HG02678 (cell line): Measurements from ENCODE around the gene KIF3A.

Source experiments
- ATAC-seq: cut with Tn5 transposase; IDR thresholded peaks from one replicate; pipeline ENCODE4 v1.9.1; 2021; ENCODE audit warnings: mild to moderate bottlenecking, moderate library complexity; ENCODE audit not compliant: unreplicated experiment

The KIF3A gene

DNA sequence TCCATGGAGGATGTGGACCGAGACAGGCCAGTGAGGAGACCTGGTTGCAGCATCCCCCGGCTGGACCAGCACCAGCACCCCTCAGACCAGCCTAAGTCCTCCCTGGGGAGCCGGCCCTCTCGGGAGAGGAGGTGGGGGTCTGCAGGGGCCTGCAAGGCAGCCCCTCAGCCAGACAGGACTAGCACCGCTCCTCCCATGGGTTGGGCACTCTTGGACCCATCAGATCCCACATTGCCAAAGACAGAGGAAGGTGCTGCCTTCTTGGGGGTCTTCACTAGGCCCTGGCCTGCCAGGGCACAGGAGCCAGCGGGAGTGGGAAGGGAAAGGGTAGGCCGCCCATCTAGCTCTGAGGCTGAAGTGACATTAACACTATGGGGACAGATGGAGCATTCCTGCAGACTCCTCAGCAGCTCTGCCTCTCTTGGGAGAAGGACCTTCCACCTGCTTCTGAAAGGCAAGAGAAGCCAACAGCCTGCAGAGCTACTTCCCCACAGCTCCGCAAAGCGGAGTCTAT is 72.6 kb downstream of the KIF3A start:
- no peak for ATAC-seq

DNA sequence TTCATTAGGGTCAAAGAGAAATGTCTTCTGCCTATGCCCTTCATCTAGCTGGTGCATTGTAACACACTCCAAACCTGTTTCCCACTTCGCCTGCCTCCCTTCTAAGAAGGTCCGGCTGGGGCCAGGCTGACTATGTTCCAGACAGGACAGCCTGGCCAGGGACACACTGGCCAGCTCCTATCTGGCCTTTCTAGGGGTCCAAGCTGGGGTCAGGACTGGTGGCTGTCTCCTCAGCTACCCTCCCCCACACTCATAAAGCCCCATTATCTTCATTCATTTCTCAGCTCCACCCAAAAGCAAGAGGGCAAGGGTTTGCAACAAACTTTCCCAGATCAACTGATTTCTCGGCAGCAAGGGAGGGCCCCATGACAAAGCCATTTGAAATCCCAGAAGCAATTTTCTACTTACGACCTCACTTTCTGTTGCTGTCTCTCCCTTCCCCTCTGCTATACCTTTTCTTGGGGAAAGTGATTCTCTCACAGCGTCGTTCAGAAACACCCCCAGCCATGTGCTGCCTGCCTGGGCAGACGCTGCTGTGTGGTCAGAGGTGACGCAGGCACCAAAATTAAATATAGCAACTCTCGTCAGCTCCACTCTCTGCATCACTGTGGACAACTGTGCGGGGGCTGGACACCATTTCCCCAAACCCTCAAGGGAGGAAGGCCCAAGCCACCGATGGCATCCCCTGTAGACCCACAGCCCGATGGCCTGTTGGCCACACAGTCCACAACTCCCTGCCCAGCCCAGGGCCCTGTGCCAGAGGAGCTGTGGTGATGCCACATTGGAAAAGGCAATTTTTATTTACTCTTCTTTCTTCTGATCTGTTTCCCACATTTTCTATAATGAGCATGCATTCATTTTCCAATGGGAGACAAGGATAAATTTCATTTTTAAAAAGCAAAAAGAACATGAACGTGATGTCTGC is 73.3 kb downstream of the KIF3A start:
- peak; percentile 48 for ATAC-seq

- ATAC-seq = peak; percentile 57
Observed at GRCh38 chr5:132662925-132663770, 74.2 kb downstream of the KIF3A start.

DNA sequence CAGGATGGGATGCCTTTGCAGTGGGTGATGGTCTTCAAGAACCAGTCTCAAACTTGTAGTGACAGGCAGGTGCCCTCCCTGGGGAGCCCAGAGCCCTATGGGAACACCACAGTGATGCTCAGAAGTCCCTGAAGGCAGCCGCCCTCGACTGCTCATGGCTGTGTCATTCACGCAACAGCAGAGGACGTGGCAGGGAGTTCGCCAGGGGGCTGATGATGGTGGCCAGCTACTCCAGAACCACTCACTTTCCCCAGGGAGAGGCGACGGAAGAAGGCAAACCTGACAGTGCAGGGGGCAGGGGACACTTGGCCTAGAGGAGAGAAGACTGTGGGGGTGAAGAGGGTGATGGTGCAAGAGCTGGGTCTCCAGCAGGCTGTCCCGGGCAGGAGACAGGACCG is 75.3 kb downstream of the KIF3A start:
- ATAC-seq = no peak

GRCh38 chr5:132661231-132662003 is 75.9 kb downstream of the KIF3A start:
- ATAC-seq = no peak

GRCh38 chr5:132659598-132660493 is 77.5 kb downstream of the KIF3A start:
- no peak for ATAC-seq

- ATAC-seq = no peak
Observed at GRCh38 chr5:132658381-132659302, 78.7 kb downstream of the KIF3A start.

DNA sequence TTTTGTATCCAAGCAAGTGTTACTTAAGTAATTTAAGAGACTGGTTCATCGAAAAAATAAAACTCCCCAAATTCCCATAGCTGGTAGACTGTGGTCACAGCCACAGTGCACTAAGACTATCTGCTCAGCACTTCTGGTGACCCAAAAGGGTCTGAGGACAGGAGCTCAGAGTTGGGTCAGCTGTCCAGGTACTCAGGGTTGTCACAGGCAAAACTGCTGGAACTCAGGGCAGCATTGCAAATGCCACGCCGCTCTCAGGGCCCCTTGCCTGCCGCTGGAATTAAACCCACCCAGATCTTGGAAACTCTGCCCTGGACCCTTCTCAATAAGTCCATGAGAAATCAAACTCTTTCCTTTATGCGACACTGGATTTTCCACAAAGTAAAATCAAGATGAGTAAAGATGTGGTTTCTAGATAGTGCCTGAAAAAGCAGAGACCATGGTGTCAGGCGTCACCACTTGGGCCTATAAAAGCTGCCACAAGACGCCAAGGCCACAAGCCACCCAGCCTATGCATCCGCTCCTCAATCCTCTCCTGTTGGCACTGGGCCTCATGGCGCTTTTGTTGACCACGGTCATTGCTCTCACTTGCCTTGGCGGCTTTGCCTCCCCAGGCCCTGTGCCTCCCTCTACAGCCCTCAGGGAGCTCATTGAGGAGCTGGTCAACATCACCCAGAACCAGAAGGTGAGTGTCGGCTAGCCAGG is 79.5 kb downstream of the KIF3A start, which contains the start of gene IL13:
IL13 (plus strand) TSS at position 498 of the 705 bp plus-strand sequence; CDS start at position 512, 14 bp downstream.
- ATAC-seq = no peak

DNA sequence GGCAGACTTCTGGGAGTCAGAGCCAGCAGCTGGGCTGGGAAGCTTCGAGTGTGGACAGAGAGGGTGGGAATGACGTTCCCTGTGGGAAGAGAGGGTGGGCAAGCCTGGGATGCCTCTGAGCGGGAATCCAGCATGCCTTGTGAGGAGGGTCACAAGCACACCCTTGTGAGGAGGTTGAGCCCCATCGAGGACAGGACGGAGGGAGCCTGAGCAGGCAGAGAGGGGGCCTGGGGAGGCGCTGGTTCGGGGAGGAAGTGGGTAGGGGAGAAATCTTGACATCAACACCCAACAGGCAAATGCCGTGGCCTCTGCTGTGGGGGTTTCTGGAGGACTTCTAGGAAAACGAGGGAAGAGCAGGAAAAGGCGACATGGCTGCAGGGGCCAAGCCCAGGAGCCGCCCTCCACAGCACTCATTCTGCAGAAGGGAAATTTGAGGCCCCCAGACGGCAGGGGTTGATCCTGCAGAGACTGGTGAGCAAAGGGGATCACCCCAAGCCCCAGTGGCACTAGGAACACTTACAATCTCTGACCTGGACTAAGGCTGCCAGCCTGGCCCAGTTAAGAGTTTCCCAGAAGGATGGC is 80.5 kb downstream of the KIF3A start:
- ATAC-seq = no peak

GRCh38 chr5:132655821-132656773 is 81.2 kb downstream of the KIF3A start:
- ATAC-seq = no peak

GRCh38 chr5:132653716-132654115 is 83.6 kb downstream of the KIF3A start:
- ATAC-seq = no peak

- ATAC-seq = no peak
Observed at GRCh38 chr5:132651838-132652469, 85.4 kb downstream of the KIF3A start.

GRCh38 chr5:132648355-132648754 is 89.0 kb downstream of the KIF3A start:
- no peak for ATAC-seq

DNA sequence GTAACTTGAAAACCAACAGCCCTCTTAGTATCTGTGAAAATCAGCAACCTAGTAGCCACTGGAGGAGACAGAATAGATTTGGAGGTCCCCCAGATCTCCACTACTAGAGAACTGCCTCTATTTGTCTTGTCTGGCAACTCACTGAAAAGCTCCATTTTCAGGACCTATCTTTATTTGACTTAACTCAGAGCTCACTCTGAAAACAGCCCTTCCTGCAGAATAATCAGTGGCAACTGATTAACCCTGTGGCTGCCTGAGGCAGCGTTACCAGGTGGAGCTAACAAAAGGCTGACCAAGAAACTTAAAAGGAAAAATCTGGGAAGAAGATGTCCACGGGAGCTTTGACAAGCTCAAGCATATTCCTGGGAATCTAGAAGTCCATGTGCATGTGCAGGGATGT is 89.9 kb downstream of the KIF3A start:
- ATAC-seq = no peak

- ATAC-seq = no peak
Observed at GRCh38 chr5:132646583-132647266, 90.6 kb downstream of the KIF3A start.
